PC-3 (cell line): ENCODE data around the gene TTC33. TPM values are rescaled to one million over a fixed set of nuclear protein-coding genes. Genes with fewer than 3 reads are reported as not detected.

Experiments used
- ATAC-seq: fragments of 200-7000 bp; cut with Tn5 transposase; 2 replicates; pipeline ENCODE4 v1.9.1; 2020; ENCODE audit warnings: mild to moderate bottlenecking, moderate library complexity
- BruUV-seq: library from RNA; stranded (reverse); fragments of 400-500 nt; replicated peaks from 2 replicates; lab custom pipeline; 2021; lab: Mats Ljungman, UMichigan
- CTCF ChIA-PET: fragments of 300-600 bp; sonication (Branson Sonifier 250); formaldehyde crosslinking; loops from one replicate; lab custom pipeline; 2022; ENCODE audit warnings: antibody characterized with exemption; lab: Charles Lee
- POLR2A ChIA-PET: fragments of 300-600 bp; sonication (Branson Sonifier 250); formaldehyde crosslinking; loops from one replicate; lab custom pipeline; 2022; ENCODE audit warnings: antibody characterized with exemption; ENCODE audit not compliant: unreplicated experiment; lab: Charles Lee
- DNase-seq: peaks from one replicate; pipeline ENCODE4 v3.0.0-alpha.2; 2015
- H2AFZ ChIP-seq: fragments of 300-600 bp; sonication (generic); 2 replicates; pipeline ENCODE4 v1.6.0; 2016; ENCODE audit warnings: antibody characterized with exemption, low read length
- H3F3A ChIP-seq: fragments of 300-600 bp; sonication (generic); one replicate; pipeline ENCODE4 v1.6.0; 2017; ENCODE audit warnings: antibody characterized with exemption, low read length, control low read depth, mild to moderate bottlenecking; ENCODE audit not compliant: unreplicated experiment
- H3K27ac ChIP-seq: fragments of 300-600 bp; sonication (generic); 2 replicates; pipeline ENCODE4 v1.5.1; 2016; ENCODE audit warnings: mild to moderate bottlenecking, low read length
- H3K27me3 ChIP-seq: fragments of 300-600 bp; sonication (generic); 2 replicates; pipeline ENCODE4 v1.6.1; 2016; ENCODE audit warnings: low read length, mixed read lengths
- H3K36me3 ChIP-seq: fragments of 300-600 bp; sonication (generic); 2 replicates; pipeline ENCODE4 v1.6.1; 2016; ENCODE audit warnings: low read depth, mixed run types, low read length, mixed read lengths
- H3K4me1 ChIP-seq: fragments of 300-600 bp; sonication (generic); 2 replicates; pipeline ENCODE4 v1.5.1; 2016; ENCODE audit warnings: low read length; ENCODE audit not compliant: insufficient read depth
- H3K4me2 ChIP-seq: fragments of 300-600 bp; sonication (generic); 2 replicates; pipeline ENCODE4 v1.6.0; 2016; ENCODE audit warnings: low read length
- H3K4me3 ChIP-seq: fragments of 300-600 bp; sonication (generic); 2 replicates; pipeline ENCODE4 v1.5.1; 2016; ENCODE audit warnings: mild to moderate bottlenecking, low read length, mixed read lengths
- H3K79me2 ChIP-seq: fragments of 300-600 bp; sonication (generic); 2 replicates; pipeline ENCODE4 v1.6.1; 2017; ENCODE audit warnings: low read length, mixed read lengths
- H3K9ac ChIP-seq: fragments of 300-600 bp; sonication (generic); 2 replicates; pipeline ENCODE4 v1.6.0; 2016; ENCODE audit warnings: mild to moderate bottlenecking, low read length
- H3K9me2 ChIP-seq: fragments of 300-600 bp; sonication (generic); replicated peaks from 2 replicates; pipeline ENCODE4 v1.6.1; 2016; ENCODE audit warnings: mixed run types, low read length, mixed read lengths
- H3K9me3 ChIP-seq: fragments of 300-600 bp; sonication (generic); 2 replicates; pipeline ENCODE4 v1.6.1; 2016; ENCODE audit warnings: low read length, mixed read lengths
- H4K20me1 ChIP-seq: fragments of 300-600 bp; sonication (generic); 2 replicates; pipeline ENCODE4 v1.6.1; 2016; ENCODE audit warnings: low read length, mixed read lengths
- CTCF ChIP-seq: fragments of 300-600 bp; sonication (generic); conservative IDR thresholded peaks from 2 replicates; pipeline ENCODE4 v1.5.1; 2017; ENCODE audit warnings: antibody characterized with exemption, low read depth, mild to moderate bottlenecking, low read length
- EZH2 ChIP-seq: fragments of 300-600 bp; sonication (generic); IDR thresholded peaks from one replicate; pipeline ENCODE4 v1.6.1; 2017; ENCODE audit warnings: antibody characterized with exemption, mild to moderate bottlenecking, low read length; ENCODE audit not compliant: unreplicated experiment
- EZH2phosphoT487 ChIP-seq: fragments of 300-600 bp; sonication (generic); IDR thresholded peaks from 2 replicates; pipeline ENCODE4 v1.6.1; 2018; ENCODE audit warnings: mild to moderate bottlenecking, antibody characterized with exemption, low read length, borderline replicate concordance
- intact Hi-C: fragments of 100-400 bp; cut with micrococcal nuclease; formaldehyde crosslinking; loops from 2 replicates; pipeline ENCODE4 v1.9.0; 2023
- total RNA-seq: library from RNA; depleted of rRNA; stranded (reverse); fragments of >200 nt; gene quantifications from 2 replicates; pipeline ENCODE4 v1.2.3, GENCODE V29; 2014

The TTC33 gene
- total RNA-seq, 1 experiment from 2014 or later, result 9.0 TPM

GRCh38 chr5:40499518-40500273, 256.1 kb downstream of the TTC33 start:
- Histone ChIP-seq H3K36me3 (no peaks in the 10 kb centered on the region), H3K4me2 (no peak overlapping the region), H3K9me2 (no peaks in the 10 kb centered on the region), H3K79me2 (no peaks in the 10 kb centered on the region), H3K9me3 (no peaks in the 10 kb centered on the region), H4K20me1 (no peaks in the 10 kb centered on the region), H3K4me3 (no peak overlapping the region), H3K9ac (no peak overlapping the region), H3F3A (no peaks in the 10 kb centered on the region), H2AFZ (no peak overlapping the region), H3K4me1 (peaks cover 27% of the 10 kb centered on the region), H3K27me3 (no peaks in the 10 kb centered on the region), H3K27ac (no peak overlapping the region)
- intact Hi-C loops, result loop anchor here (5.0 kb wide), 2 partner anchors 78 to 167 kb away; no protein-coding TSS in a partner anchor
- DNase-seq (no peak), ATAC-seq (no peak)
- CTCF ChIA-PET, result no interaction called here
- TF ChIP-seq EZH2 (no peak), CTCF (no peak), EZH2phosphoT487 (no peak)
- no TSS peak for BruUV-seq
- POLR2A ChIA-PET, result interaction anchor here (0.7 kb wide), 1 partner anchor 28 kb away, joined by 3 read pairs; no protein-coding TSS in a partner anchor

DNA sequence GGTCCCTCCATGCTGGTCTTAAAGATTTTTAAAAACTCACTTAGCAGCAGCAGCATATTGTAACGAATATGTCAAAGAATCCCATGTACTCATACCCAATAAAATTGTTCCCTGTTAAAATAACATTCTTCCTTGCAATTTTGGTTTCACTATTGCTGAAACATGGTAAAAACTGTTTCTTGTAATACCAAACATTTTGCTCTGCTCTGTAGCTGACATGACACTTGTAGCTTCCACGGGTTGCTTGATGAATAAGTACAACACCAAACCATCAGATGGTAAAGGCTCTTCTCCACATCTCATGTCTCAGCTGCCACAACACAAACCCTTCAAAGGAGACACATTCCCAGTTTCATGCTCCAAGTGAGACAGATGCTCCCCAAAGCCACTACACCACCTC, 256.8 kb downstream of the TTC33 start:
- DNase-seq (no peak), ATAC-seq (no peak)
- intact Hi-C loops, result no loop called here
- Histone ChIP-seq H3K79me2 (no peaks in the 10 kb centered on the region), H3F3A (no peaks in the 10 kb centered on the region), H3K27me3 (no peaks in the 10 kb centered on the region), H2AFZ (no peak overlapping the region), H3K36me3 (no peaks in the 10 kb centered on the region), H3K9me3 (no peaks in the 10 kb centered on the region), H3K4me3 (no peak overlapping the region), H3K4me1 (peaks cover 22% of the 10 kb centered on the region), H3K27ac (no peak overlapping the region), H3K4me2 (no peak overlapping the region), H4K20me1 (no peaks in the 10 kb centered on the region), H3K9ac (no peak overlapping the region), H3K9me2 (no peaks in the 10 kb centered on the region)
- ChIA-PET CTCF (no interaction called here), POLR2A (no interaction called here)
- TF ChIP-seq EZH2phosphoT487 (no peak), EZH2 (no peak), CTCF (no peak)
- BruUV-seq, result no TSS peak

DNA sequence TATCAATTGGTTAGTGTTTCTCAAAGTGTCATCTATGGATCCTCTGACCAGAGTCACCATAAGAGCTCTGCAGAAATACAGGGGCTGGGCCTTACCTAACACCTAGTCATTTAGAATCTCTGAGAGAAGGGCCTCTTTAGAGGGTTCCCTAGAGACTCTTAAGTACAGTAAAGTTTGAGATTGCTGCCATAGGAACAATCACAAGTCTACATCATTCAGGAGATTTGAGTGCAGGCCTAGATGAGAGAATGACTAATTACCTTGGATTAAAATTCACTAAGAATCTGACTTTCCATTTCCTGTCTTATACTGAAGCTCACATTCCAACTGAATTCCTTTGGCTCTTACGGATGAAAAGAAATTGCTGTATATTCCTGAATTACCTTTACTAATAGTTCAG, 258.2 kb downstream of the TTC33 start:
- Histone ChIP-seq H3K9me2 (no peaks in the 10 kb centered on the region), H3K9ac (no peak overlapping the region), H3K79me2 (no peaks in the 10 kb centered on the region), H3K4me3 (no peak overlapping the region), H3K27me3 (no peaks in the 10 kb centered on the region), H3K27ac (no peak overlapping the region), H3K4me1 (peaks cover 9% of the 10 kb centered on the region), H3F3A (no peaks in the 10 kb centered on the region), H2AFZ (no peak overlapping the region), H3K36me3 (no peaks in the 10 kb centered on the region), H3K4me2 (no peak overlapping the region), H3K9me3 (no peaks in the 10 kb centered on the region), H4K20me1 (no peaks in the 10 kb centered on the region)
- BruUV-seq, result no TSS peak
- DNase-seq, result peak; percentile 32
- intact Hi-C loops, result no loop called here
- CTCF ChIA-PET, result no interaction called here
- no peak; the same call in 1 of the 2 replicates for ATAC-seq
- POLR2A ChIA-PET, result no interaction called here
- TF ChIP-seq EZH2 (no peak), EZH2phosphoT487 (no peak), CTCF (no peak)
